Measurements from ENCODE around the gene LMNTD2.

LMNTD2 gene

GRCh38 chr11:560305-561147, at the start of gene LMNTD2, which contains the start of gene RASSF7:
TSS of gene LMNTD2 (minus strand) at chr11:560738. CDS start at chr11:560716, 22 bp downstream.
TSS of gene RASSF7 (plus strand) at chr11:560970. CDS start at chr11:561769, 799 bp downstream.
- DNase-seq (ENCODE audit: low read depth in 2 of 2) = peak; percentile 90 to 94

- DNase-seq (ENCODE audit: low read depth in 2 of 2) = no peak
Measured at GRCh38 chr11:609341-609811, 48.8 kb upstream of the LMNTD2 start.

DNA sequence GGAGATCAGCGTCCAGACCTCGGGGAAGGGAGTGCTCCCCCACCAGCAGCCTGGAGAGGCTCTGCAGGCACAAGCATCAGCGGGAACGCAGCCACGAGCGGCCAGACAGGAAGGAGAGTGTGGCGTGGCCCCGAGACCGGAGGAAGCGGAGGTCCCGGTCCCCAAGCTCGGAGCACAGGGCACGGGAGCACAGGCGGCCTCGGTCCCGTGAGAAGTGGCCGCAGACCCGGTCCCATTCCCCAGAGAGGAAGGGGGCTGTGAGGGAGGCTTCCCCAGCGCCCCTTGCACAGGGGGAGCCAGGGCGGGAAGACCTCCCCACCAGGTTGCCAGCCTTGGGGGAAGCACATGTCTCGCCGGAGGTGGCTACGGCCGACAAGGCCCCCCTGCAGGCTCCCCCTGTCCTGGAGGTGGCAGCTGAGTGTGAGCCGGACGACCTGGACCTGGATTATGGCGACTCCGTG, 48.3 kb upstream of the LMNTD2 start:
- no peak for DNase-seq (ENCODE audit: low read depth in 2 of 2)

GRCh38 chr11:607971-608659, 47.6 kb upstream of the LMNTD2 start:
- no peak for DNase-seq (ENCODE audit: low read depth in 2 of 2)

DNA sequence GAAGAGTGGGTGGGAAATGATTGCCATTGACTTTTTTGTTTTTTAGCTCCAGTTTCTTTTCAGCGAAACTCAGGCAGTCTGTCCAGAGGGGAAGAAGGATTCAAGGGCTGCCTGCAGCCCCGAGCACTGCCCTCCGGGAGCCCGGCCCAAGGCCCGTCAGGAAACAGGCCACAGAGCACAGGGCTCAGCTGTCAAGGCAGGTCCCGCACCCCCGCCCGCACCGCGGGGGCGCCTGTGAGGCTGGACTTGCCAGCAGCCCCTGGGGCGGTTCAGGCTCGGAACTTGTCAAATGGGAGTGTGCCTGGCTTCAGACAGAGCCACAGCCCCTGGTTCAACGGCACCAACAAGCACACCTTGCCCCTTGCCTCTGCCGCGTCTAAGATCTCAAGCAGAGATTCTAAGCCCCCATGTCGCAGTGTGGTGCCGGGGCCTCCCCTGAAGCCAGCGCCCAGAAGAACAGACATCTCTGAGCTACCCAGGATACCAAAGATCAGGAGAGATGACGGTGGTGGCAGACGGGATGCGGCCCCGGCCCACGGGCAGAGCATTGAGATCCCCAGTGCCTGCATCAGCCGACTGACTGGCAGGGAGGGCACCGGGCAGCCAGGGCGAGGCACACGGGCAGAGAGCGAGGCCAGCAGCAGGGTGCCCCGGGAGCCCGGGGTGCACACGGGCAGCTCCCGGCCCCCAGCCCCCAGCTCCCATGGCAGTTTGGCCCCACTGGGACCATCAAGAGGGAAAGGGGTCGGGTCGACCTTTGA, 46.7 kb upstream of the LMNTD2 start:
- DNase-seq (ENCODE audit: low read depth in 2 of 2) = no peak

- no peak for DNase-seq (ENCODE audit: low read depth in 2 of 2)
Measured at GRCh38 chr11:606245-606644, 45.7 kb upstream of the LMNTD2 start.

DNA sequence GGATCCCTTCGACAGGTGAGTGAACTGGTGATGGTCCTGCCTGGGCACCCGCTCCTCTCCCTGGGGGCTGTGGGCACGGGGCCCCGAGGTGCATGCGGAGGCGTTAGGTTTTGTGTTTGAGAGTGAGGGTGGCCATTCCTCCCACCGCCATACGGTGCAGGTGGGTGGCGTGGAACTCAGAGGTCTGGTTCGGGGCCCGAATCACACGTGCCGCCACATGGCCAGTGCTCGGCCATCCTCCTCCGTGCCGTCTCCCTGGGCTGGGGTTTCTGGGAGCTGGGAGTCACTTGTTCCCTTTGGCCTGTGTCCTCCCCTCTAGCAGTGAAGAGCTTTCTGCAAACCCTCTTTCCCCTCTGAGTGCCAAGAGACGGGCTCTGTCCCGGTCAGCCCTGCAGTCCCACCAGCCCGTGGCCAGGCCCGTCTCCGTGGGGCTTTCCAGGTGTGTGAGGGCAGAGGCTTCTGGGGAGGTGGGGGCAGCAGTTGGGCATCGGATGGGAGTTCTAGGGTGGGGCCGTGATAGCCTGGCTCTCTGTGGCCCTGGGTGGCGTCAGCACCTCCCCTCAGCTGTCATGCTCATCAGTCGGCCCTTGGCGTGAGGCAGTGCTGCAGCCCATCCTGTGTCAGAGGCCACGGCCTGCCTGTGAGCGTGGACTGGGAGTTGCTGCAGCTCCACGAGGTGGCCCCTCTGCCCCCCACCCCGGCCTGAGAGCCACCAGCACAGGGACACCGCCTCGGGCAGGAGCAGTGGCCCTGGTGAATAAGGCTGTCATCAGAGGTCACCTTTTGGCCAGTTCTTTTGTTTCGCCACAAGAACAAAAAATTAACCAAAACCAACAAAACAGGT, 45.0 kb upstream of the LMNTD2 start:
- no peak for DNase-seq (ENCODE audit: low read depth in 2 of 2)

GRCh38 chr11:603154-603553, 42.6 kb upstream of the LMNTD2 start:
- DNase-seq (ENCODE audit: low read depth in 2 of 2) = no peak

DNA sequence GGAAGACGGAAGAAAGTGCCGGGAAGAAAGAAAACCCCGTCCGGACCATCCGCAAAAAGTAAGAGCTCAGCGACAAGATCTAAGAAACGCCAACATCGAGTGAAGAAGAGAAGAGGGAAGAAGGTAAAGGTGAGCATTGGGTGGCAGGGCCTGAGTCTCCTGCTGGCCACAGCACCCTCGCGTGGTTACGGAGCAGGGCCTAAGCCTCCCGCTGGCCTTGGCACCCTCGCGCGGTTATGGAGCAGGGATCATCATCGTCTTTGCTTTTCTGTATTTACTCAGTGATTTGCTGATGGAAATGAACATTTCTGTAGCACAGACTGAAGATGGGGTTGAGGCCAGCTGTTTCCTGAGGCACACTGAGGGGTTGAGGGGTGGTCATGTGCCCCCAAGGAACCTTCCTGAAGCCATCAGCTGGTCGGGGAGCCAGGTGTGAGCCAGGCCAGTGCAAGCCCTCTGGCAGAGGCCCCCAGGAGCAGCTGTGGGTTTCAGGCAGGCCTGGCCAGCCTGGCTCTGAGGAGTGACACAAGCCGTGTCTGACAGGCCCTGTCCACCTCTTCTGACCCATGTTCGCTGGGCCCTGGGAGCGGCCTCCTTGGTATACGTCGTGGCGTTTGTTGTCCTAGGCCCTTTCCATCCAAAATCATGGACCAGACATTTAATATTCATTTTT, 41.2 kb upstream of the LMNTD2 start:
- no peak for DNase-seq (ENCODE audit: low read depth in 2 of 2)

GRCh38 chr11:598005-598680, 37.6 kb upstream of the LMNTD2 start:
- DNase-seq (ENCODE audit: low read depth in 2 of 2) = no peak

- no peak for DNase-seq (ENCODE audit: low read depth in 2 of 2)
Measured at GRCh38 chr11:597166-597725, 36.7 kb upstream of the LMNTD2 start.

GRCh38 chr11:596374-596773, 35.8 kb upstream of the LMNTD2 start:
- no peak for DNase-seq (ENCODE audit: low read depth in 2 of 2)

GRCh38 chr11:595400-595799, 34.9 kb upstream of the LMNTD2 start:
- DNase-seq (ENCODE audit: low read depth in 2 of 2) = no peak

- no peak for DNase-seq (ENCODE audit: low read depth in 2 of 2)
Measured at GRCh38 chr11:593347-593746, 32.8 kb upstream of the LMNTD2 start.

- no peak for DNase-seq (ENCODE audit: low read depth in 2 of 2)
Measured at GRCh38 chr11:592918-593317, 32.4 kb upstream of the LMNTD2 start.

DNA sequence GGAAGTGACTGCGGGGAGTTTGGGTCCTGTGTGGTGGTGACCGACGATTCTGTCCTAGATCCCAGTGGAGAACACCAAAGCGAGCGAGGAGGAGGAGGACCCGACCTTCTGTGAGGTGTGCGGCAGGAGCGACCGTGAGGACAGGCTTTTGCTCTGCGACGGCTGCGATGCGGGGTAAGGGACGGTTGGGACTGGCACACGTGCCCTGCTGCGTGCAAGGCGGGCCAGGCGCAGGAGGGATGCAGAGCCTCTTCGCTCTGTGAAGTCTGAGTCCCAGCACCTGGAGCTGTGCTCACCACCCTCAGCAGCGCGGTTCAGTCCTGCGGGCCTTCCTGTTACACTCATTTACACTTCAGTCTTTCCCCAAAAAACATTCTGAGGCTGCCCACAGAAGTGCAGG, 32.0 kb upstream of the LMNTD2 start:
- no peak for DNase-seq (ENCODE audit: low read depth in 2 of 2)

DNA sequence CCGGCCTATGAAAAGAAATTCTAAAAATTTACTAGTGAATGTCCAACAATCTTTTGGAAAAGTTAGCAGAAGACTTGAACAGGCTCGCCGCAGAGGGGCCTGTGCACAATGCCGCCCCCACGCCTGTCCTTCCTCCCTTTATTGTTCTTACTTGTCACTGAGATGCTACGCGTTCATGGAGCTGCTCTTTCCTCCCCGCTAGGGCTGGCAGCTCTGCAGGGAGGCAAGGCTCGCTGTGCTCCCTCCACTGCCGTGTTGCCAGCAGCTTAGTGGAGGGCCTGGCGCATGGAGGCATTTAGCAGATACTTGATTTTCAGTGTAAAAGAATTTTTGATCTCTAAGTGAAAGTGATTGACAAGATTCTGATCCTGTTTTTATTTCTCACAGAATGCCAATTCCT, 30.5 kb upstream of the LMNTD2 start:
- no peak for DNase-seq (ENCODE audit: low read depth in 2 of 2)

DNA sequence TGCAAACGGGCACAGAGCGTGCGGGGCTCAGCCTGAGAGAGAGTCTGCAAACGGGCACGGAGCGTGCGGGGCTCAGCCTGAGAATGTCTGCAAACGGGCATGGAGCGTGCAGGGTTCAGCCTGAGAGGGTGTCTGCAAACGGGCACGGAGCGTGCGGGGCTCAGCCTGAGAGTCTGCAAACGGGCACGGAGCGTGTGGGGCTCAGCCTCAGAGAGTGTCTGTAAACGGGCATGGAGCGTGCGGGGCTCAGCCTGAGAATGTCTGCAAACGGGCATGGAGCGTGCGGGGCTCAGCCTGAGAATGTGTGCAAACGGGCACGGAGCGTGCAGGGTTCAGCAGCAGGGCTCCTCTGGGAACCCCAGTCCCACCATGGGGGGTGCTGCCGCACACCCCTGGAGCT, 29.3 kb upstream of the LMNTD2 start:
- DNase-seq (ENCODE audit: low read depth in 2 of 2) = no peak

- DNase-seq (ENCODE audit: low read depth in 2 of 2) = peak; percentile 31 to 39
Measured at GRCh38 chr11:587978-588380, 27.4 kb upstream of the LMNTD2 start.

DNA sequence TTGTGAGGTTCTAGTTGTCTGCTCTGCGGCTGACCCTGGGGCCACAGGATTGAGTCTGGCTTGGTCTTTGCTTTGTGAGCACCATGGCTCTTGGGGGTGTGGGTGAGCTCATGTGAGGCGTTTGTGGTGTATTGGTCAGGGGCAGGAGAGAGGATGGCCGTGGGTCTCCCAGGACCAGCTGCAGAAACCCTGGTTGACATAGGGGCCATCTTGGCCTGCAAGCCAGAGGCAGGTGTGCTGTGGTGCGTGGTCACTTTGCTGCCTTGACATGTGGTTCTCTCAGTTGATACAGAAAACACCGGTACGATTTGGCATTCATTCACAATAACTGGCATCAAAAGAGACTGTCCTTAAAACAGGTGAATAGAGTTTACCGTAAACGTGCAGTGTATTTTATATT, 27.0 kb upstream of the LMNTD2 start:
- no peak for DNase-seq (ENCODE audit: low read depth in 2 of 2)

All from stimulated activated CD4-positive, alpha-beta T cell treated with anti-CD3 and anti-CD28 coated beads, Interleukin-12 subunit alpha, Interleukin-12 subunit beta, amount 100 ng/mL, for 24 hours (primary cell).